SU-DHL-6 (cell line): ENCODE data around the gene FERMT3.

Experiments
- CTCF ChIP-seq: fragments of 200-600 bp; sonication (generic); IDR thresholded peaks from one replicate; pipeline ENCODE4 v1.5.1; 2017; ENCODE audit warnings: antibody characterized with exemption, mild to moderate bottlenecking, low read length, moderate library complexity; ENCODE audit not compliant: insufficient read depth, poor library complexity, severe bottlenecking
- EZH2phosphoT487 ChIP-seq: fragments of 200-600 bp; sonication (generic), shearing (Covaris generic); conservative IDR thresholded peaks from 2 replicates; pipeline ENCODE4 v1.6.1; 2018; ENCODE audit warnings: mild to moderate bottlenecking, antibody characterized with exemption, low read length, moderate library complexity, mixed read lengths

- TF ChIP-seq CTCF (no peak), EZH2phosphoT487 (no peak)
These were observed 36.8 kb downstream of the FERMT3 start for GRCh38 chr11:64243236-64243854.
